WTC11 (cell line): ENCODE measurements around the gene UNC5A.

Experiments used
- ATF1 ChIP-seq: sonication (generic); formaldehyde crosslinking; IDR thresholded peaks from 2 replicates; pipeline ENCODE4 v1.8.1; 2023; ENCODE audit warnings: mild to moderate bottlenecking, moderate library complexity, missing genetic modification reagents
- JUN ChIP-seq: sonication (generic); formaldehyde crosslinking; IDR thresholded peaks from 2 replicates; pipeline ENCODE4 v1.8.0; 2023; ENCODE audit warnings: mild to moderate bottlenecking, missing genetic modification reagents
- NR1H2 ChIP-seq: sonication (generic); formaldehyde crosslinking; IDR thresholded peaks from 2 replicates; pipeline ENCODE4 v1.9.0; 2021; ENCODE audit warnings: mild to moderate bottlenecking, moderate library complexity, missing genetic modification reagents
- SMAD4 ChIP-seq: sonication (generic); formaldehyde crosslinking; IDR thresholded peaks from 2 replicates; pipeline ENCODE4 v1.8.0; 2022; ENCODE audit warnings: mild to moderate bottlenecking, missing genetic modification reagents
- TCF7 ChIP-seq: sonication (generic); formaldehyde crosslinking; IDR thresholded peaks from 2 replicates; pipeline ENCODE4 v1.8.0; 2022; ENCODE audit warnings: mild to moderate bottlenecking, low read depth, missing genetic modification reagents, moderate library complexity
- ZNF219 ChIP-seq: sonication (generic); formaldehyde crosslinking; IDR thresholded peaks from 2 replicates; pipeline ENCODE4 v1.8.0; 2023; ENCODE audit warnings: missing genetic modification reagents, mild to moderate bottlenecking, borderline replicate concordance
- ZNF671 ChIP-seq: fragments of 250-450 bp; sonication (Bioruptor Pico); IDR thresholded peaks from 2 replicates; pipeline ENCODE4 v1.8.0; 2021; ENCODE audit warnings: mild to moderate bottlenecking
- TF ChIP-seq, protein P1 (sequence below): fragments of 200-600 bp; IDR thresholded peaks from 2 replicates; pipeline ENCODE4 v1.8.0; 2022; ENCODE audit warnings: antibody characterized with exemption
- TF ChIP-seq, protein P2 (sequence below): sonication (generic); formaldehyde crosslinking; IDR thresholded peaks from 2 replicates; pipeline ENCODE4 v1.8.1; 2023; ENCODE audit warnings: mild to moderate bottlenecking, missing genetic modification reagents, borderline replicate concordance
- TF ChIP-seq, protein P3 (sequence below): sonication (generic); formaldehyde crosslinking; IDR thresholded peaks from 2 replicates; pipeline ENCODE4 v1.8.0; 2022; ENCODE audit warnings: mild to moderate bottlenecking, missing genetic modification reagents
- TF ChIP-seq, protein P4 (sequence below): sonication (generic); formaldehyde crosslinking; IDR thresholded peaks from 2 replicates; pipeline ENCODE4 v1.8.0; 2023; ENCODE audit warnings: missing genetic modification reagents

DNA sequence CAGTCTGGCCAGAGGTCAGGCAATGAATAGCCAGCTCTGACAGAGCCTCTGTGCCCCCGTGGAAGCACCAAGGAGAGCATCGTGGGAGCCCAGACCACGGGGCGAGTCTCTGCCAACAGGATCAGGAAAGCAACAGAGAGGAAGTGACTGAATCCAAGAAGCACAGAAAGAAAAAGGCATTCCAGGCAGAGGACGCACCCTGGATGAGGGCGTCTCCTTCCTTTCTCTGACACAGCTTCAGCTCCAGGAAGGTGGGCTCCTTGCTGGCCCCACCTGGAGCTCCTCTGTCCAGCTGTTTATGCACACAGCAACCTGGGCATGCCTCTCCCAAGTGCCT is 72.2 kb downstream of the UNC5A start:
- TF ChIP-seq SMAD4 (CRISPR knock-in tag), result no peak
- TF ChIP-seq ATF1, result no peak
- no peak for TF ChIP-seq ZNF219 (CRISPR knock-in tag)
- TF ChIP-seq JUN (CRISPR knock-in tag), result no peak
- TF ChIP-seq, protein P1, sequence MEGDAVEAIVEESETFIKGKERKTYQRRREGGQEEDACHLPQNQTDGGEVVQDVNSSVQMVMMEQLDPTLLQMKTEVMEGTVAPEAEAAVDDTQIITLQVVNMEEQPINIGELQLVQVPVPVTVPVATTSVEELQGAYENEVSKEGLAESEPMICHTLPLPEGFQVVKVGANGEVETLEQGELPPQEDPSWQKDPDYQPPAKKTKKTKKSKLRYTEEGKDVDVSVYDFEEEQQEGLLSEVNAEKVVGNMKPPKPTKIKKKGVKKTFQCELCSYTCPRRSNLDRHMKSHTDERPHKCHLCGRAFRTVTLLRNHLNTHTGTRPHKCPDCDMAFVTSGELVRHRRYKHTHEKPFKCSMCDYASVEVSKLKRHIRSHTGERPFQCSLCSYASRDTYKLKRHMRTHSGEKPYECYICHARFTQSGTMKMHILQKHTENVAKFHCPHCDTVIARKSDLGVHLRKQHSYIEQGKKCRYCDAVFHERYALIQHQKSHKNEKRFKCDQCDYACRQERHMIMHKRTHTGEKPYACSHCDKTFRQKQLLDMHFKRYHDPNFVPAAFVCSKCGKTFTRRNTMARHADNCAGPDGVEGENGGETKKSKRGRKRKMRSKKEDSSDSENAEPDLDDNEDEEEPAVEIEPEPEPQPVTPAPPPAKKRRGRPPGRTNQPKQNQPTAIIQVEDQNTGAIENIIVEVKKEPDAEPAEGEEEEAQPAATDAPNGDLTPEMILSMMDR, result no peak
- TF ChIP-seq NR1H2 (CRISPR knock-in tag), result no peak
- TF ChIP-seq, protein P2, sequence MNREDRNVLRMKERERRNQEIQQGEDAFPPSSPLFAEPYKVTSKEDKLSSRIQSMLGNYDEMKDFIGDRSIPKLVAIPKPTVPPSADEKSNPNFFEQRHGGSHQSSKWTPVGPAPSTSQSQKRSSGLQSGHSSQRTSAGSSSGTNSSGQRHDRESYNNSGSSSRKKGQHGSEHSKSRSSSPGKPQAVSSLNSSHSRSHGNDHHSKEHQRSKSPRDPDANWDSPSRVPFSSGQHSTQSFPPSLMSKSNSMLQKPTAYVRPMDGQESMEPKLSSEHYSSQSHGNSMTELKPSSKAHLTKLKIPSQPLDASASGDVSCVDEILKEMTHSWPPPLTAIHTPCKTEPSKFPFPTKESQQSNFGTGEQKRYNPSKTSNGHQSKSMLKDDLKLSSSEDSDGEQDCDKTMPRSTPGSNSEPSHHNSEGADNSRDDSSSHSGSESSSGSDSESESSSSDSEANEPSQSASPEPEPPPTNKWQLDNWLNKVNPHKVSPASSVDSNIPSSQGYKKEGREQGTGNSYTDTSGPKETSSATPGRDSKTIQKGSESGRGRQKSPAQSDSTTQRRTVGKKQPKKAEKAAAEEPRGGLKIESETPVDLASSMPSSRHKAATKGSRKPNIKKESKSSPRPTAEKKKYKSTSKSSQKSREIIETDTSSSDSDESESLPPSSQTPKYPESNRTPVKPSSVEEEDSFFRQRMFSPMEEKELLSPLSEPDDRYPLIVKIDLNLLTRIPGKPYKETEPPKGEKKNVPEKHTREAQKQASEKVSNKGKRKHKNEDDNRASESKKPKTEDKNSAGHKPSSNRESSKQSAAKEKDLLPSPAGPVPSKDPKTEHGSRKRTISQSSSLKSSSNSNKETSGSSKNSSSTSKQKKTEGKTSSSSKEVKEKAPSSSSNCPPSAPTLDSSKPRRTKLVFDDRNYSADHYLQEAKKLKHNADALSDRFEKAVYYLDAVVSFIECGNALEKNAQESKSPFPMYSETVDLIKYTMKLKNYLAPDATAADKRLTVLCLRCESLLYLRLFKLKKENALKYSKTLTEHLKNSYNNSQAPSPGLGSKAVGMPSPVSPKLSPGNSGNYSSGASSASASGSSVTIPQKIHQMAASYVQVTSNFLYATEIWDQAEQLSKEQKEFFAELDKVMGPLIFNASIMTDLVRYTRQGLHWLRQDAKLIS (CRISPR knock-in tag), result no peak
- TF ChIP-seq TCF7 (CRISPR knock-in tag), result no peak
- TF ChIP-seq, protein P3, sequence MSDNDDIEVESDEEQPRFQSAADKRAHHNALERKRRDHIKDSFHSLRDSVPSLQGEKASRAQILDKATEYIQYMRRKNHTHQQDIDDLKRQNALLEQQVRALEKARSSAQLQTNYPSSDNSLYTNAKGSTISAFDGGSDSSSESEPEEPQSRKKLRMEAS (CRISPR knock-in tag), result no peak
- no peak for TF ChIP-seq ZNF671
- TF ChIP-seq, protein P4, sequence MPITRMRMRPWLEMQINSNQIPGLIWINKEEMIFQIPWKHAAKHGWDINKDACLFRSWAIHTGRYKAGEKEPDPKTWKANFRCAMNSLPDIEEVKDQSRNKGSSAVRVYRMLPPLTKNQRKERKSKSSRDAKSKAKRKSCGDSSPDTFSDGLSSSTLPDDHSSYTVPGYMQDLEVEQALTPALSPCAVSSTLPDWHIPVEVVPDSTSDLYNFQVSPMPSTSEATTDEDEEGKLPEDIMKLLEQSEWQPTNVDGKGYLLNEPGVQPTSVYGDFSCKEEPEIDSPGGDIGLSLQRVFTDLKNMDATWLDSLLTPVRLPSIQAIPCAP (CRISPR knock-in tag), result no peak
